Stimulated activated CD4-positive, alpha-beta T cell treated with anti-CD3 and anti-CD28 coated beads, Interleukin-15, amount 100 ng/mL, for 24 hours (primary cell): ENCODE measurements around the gene TBCD.

Source experiments
- DNase-seq: peaks from one replicate; pipeline ENCODE4 v3.0.0-alpha.2; 2020

TBCD gene

GRCh38 chr17:82927661-82928601, 176.1 kb downstream of the TBCD start:
- no peak for DNase-seq

- DNase-seq, result no peak
Observed at GRCh38 chr17:82929011-82929622, 177.3 kb downstream of the TBCD start.

- no peak for DNase-seq
Observed at GRCh38 chr17:82929676-82930042, 177.8 kb downstream of the TBCD start.

- DNase-seq, result no peak
Observed at GRCh38 chr17:82930043-82930923, 178.4 kb downstream of the TBCD start.

GRCh38 chr17:82930924-82931698, 179.2 kb downstream of the TBCD start:
- DNase-seq, result no peak

- DNase-seq, result no peak
Observed at GRCh38 chr17:82931699-82932517, 180.0 kb downstream of the TBCD start.

- no peak for DNase-seq
Observed at GRCh38 chr17:82932518-82933310, 180.8 kb downstream of the TBCD start.

- DNase-seq, result no peak
Observed at GRCh38 chr17:82933911-82934310, 182.0 kb downstream of the TBCD start.

- no peak for DNase-seq
Observed at GRCh38 chr17:82935966-82936767, 184.3 kb downstream of the TBCD start.

GRCh38 chr17:82936768-82937171, 184.9 kb downstream of the TBCD start:
- DNase-seq, result no peak

GRCh38 chr17:82937411-82938371, 185.8 kb downstream of the TBCD start:
- DNase-seq, result no peak

- DNase-seq, result no peak
Observed at GRCh38 chr17:82938486-82938872, 186.6 kb downstream of the TBCD start.

GRCh38 chr17:82938873-82939620, 187.2 kb downstream of the TBCD start:
- no peak for DNase-seq

GRCh38 chr17:82939621-82940135, 187.8 kb downstream of the TBCD start:
- DNase-seq, result no peak

- DNase-seq, result no peak
Observed at GRCh38 chr17:82940226-82941020, 188.6 kb downstream of the TBCD start.
